NCI-H460 (cell line): ENCODE data around the gene ROBO4. TPM values are rescaled to one million over a fixed set of nuclear protein-coding genes. Genes with fewer than 3 reads are reported as not detected.

Source experiments
- DNase-seq: peaks from one replicate; pipeline ENCODE4 v3.0.0-alpha.2; 2016; ENCODE audit warnings: low read depth; ENCODE audit errors: extremely low read depth
- total RNA-seq: library from RNA; depleted of rRNA; stranded (reverse); fragments of >200 nt; shearing (Covaris generic); gene quantifications from 2 replicates; pipeline ENCODE4 v1.2.3, GENCODE V29; 2014

Gene ROBO4
- total RNA-seq, 1 experiment from 2014 or later = not detected

GRCh38 chr11:124890683-124891372 is 6.8 kb downstream of the ROBO4 start:
- DNase-seq = no peak

GRCh38 chr11:124890151-124890550 is 7.5 kb downstream of the ROBO4 start:
- no peak for DNase-seq

GRCh38 chr11:124889191-124890091 is 8.2 kb downstream of the ROBO4 start:
- no peak for DNase-seq

- DNase-seq = no peak
These were observed 10.0 kb downstream of the ROBO4 start for GRCh38 chr11:124887667-124888013.

GRCh38 chr11:124886978-124887666 is 10.5 kb downstream of the ROBO4 start:
- DNase-seq = no peak

GRCh38 chr11:124886476-124886875 is 11.2 kb downstream of the ROBO4 start:
- DNase-seq = no peak

GRCh38 chr11:124884869-124885479 is 12.7 kb downstream of the ROBO4 start:
- no peak for DNase-seq

GRCh38 chr11:124884340-124884739 is 13.3 kb downstream of the ROBO4 start:
- DNase-seq = no peak

- DNase-seq = no peak
These were observed 15.2 kb downstream of the ROBO4 start for GRCh38 chr11:124882339-124883071.

GRCh38 chr11:124880958-124881357 is 16.7 kb downstream of the ROBO4 start:
- no peak for DNase-seq

GRCh38 chr11:124880290-124880611 is 17.4 kb downstream of the ROBO4 start:
- DNase-seq = no peak

- DNase-seq = no peak
These were observed 18.0 kb downstream of the ROBO4 start for GRCh38 chr11:124879493-124880289.

- DNase-seq = no peak
These were observed 18.7 kb downstream of the ROBO4 start for GRCh38 chr11:124878759-124879492.

GRCh38 chr11:124877910-124878758 is 19.5 kb downstream of the ROBO4 start:
- no peak for DNase-seq

GRCh38 chr11:124877631-124877909 is 20.1 kb downstream of the ROBO4 start:
- no peak for DNase-seq

- no peak for DNase-seq
These were observed 20.6 kb downstream of the ROBO4 start for GRCh38 chr11:124876818-124877630.
